Measurements from ENCODE around the gene ADARB1. TPM values are rescaled to one million over a fixed set of nuclear protein-coding genes. Genes with fewer than 3 reads are reported as not detected.

ADARB1 gene
- total RNA-seq, 1 experiment from 2014 or later = 15.8 TPM

- H2BK20ac ChIP-seq (ENCODE audit: low read depth, low read length, poor library complexity, severe bottlenecking) = no peak overlapping the region
- no peak overlapping the region for H3K4ac ChIP-seq (ENCODE audit: low read depth, low read length)
- H3K27ac ChIP-seq (ENCODE audit: insufficient read length, low read depth, low read length) = no peak overlapping the region
- no peaks in the 10 kb centered on the region for H3K23me2 ChIP-seq (ENCODE audit: insufficient read length, low read depth, low read length, poor library complexity, severe bottlenecking)
- no peaks in the 10 kb centered on the region for H3K36me3 Mint-ChIP-seq (ENCODE audit: insufficient read depth in 1 of 3, low read depth in 3 of 3)
- H3K4me3 Mint-ChIP-seq = no peak overlapping the region
- no peaks in the 10 kb centered on the region for H3K4me1 ChIP-seq (ENCODE audit: insufficient read depth, low read length)
- no peaks in the 10 kb centered on the region for H3K27me3 ChIP-seq (ENCODE audit: insufficient read depth, low read length)
- H3K27ac Mint-ChIP-seq = no peak overlapping the region
- H2BK120ac ChIP-seq (ENCODE audit: low read depth, low read length, poor library complexity, severe bottlenecking) = no peak overlapping the region
- no peak overlapping the region for H3T11ph ChIP-seq (ENCODE audit: low read length)
- H3K23ac ChIP-seq (ENCODE audit: insufficient read length, low read depth, low read length) = no peak overlapping the region
- no peak overlapping the region for H4K91ac ChIP-seq (ENCODE audit: insufficient read length, low read depth, low read length)
- no peak overlapping the region for H4K5ac ChIP-seq (ENCODE audit: insufficient read length, low read depth, low read length)
- no CpG with 5 or more reads among the region's 7 CpGs for WGBS (ENCODE audit: extremely low coverage, insufficient read length, low lambda C conversion rate)
- H3K4me2 ChIP-seq (ENCODE audit: insufficient read depth, insufficient read length, low read length) = no peak overlapping the region
- no peak for TF ChIP-seq CTCF (conservative IDR thresholded peaks at IDR 0.05)
- H3K4me1 Mint-ChIP-seq = peaks cover 7 to 8% of the 10 kb centered on the region in 2 experiments; a peak in 3 of 4 replicates
- no peaks in the 10 kb centered on the region for H3K9me3 ChIP-seq (ENCODE audit: control insufficient read depth, low read depth, low read length)
- H4K8ac ChIP-seq (replicated peaks; ENCODE audit: insufficient read length, low read depth, low read length) = no peak overlapping the region
- no peak overlapping the region for H2BK5ac ChIP-seq (ENCODE audit: insufficient read length, low read length)
- H2AFZ ChIP-seq (ENCODE audit: low read length) = no peak overlapping the region
- H3K79me2 ChIP-seq (ENCODE audit: insufficient read depth, low read length) = no peaks in the 10 kb centered on the region
- no peaks in the 10 kb centered on the region for H3K9me3 Mint-ChIP-seq
- H2AK5ac ChIP-seq (ENCODE audit: insufficient read length, low read length) = no peak overlapping the region
- no peak overlapping the region for H2BK15ac ChIP-seq (ENCODE audit: low read depth, low read length)
- H3K27me3 Mint-ChIP-seq (ENCODE audit: low read depth) = no peaks in the 10 kb centered on the region
- no peak for DNase-seq
- H3K14ac ChIP-seq (ENCODE audit: insufficient read depth, low read length) = no peak overlapping the region
- H4K20me1 ChIP-seq (ENCODE audit: control insufficient read depth, insufficient read depth, insufficient read length) = no peaks in the 10 kb centered on the region
- no peak overlapping the region for H3K56ac ChIP-seq (ENCODE audit: insufficient read length, low read depth, low read length)
- H3K9ac ChIP-seq (ENCODE audit: extremely low read depth, insufficient read length, low read length) = no peak overlapping the region
- H3K18ac ChIP-seq (ENCODE audit: insufficient read length, low read depth, low read length) = no peak overlapping the region
- no peak overlapping the region for H2BK12ac ChIP-seq (ENCODE audit: insufficient read length, low read depth, low read length)
- H3K79me1 ChIP-seq (ENCODE audit: insufficient read depth, low read depth, low read length, poor library complexity, severe bottlenecking) = no peaks in the 10 kb centered on the region
Measured at GRCh38 chr21:45168522-45168921, 94.1 kb downstream of the ADARB1 start.
